ENCODE results near the gene CADPS2.

- TF ChIP-seq REST (IDR thresholded peaks at IDR 0.05) (no peak), EGR1 (IDR thresholded peaks at IDR 0.05; ENCODE audit: low read depth in 2 of 2) (no peak), CTCF (IDR thresholded peaks at IDR 0.05; ENCODE audit: low read depth, low read length, missing input control) (no peak), TAF1 (conservative IDR thresholded peaks at IDR 0.05) (no peak)
Measured at GRCh38 chr7:122369756-122370155, 516.5 kb downstream of the CADPS2 start.

Measured in liver (tissue), 3 donors.